SH-SY5Y (cell line): ENCODE data around the gene CCDC126.

Source experiments
- GATA2 ChIP-seq: IDR thresholded peaks from 2 replicates; pipeline ENCODE4 v1.6.1; 2011; ENCODE audit warnings: mild to moderate bottlenecking, low read depth, low read length
- GATA3 ChIP-seq: IDR thresholded peaks from 2 replicates; pipeline ENCODE4 v1.6.1; 2011; ENCODE audit warnings: low read depth, mild to moderate bottlenecking, low read length, moderate library complexity

DNA sequence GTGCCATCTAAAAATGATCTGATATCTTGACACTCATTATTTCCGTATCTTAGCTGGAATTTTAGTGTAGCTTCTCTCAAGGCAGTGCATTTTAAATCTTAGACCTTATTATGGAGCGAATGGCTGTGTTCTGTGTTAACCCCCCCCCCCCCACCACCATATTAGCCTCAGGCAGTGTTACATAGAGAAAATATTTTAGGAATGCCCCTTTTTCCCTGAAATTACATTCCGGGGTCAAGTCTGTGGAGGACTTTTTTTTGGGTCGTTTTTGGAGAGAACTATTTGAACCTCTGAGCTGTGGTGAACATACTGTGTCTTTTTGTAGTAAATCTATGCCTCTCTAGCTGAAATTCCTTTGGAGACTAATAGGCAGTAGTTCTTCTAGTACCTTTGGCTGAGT is 3.1 kb downstream of the CCDC126 start:
- TF ChIP-seq GATA3 (no peak), GATA2 (no peak)
